WI38 (cell line): Measurements from ENCODE around the gene TFRC.
"Not testable (repeated sequence)": the region's sequence is repeated elsewhere in the genome, so short reads cannot be mapped to it uniquely, and the experiment has no call there.

Experiments
- H3K4me3 ChIP-seq: 2 replicates; pipeline ENCODE4 v1.5.1; 2011; ENCODE audit warnings: low read depth, mild to moderate bottlenecking, control low read depth, low read length
- CTCF ChIP-seq: IDR thresholded peaks from 2 replicates; pipeline ENCODE4 v1.5.1; 2012; ENCODE audit warnings: low read depth, mild to moderate bottlenecking, control low read depth, low read length

TFRC gene

GRCh38 chr3:196121066-196121465 is 39.2 kb upstream of the TFRC start:
- no peak for TF ChIP-seq CTCF
- no peak overlapping the region for H3K4me3 ChIP-seq

- no peak overlapping the region for H3K4me3 ChIP-seq
- no peak for TF ChIP-seq CTCF
Measured at GRCh38 chr3:196120291-196120951, 38.5 kb upstream of the TFRC start.

- no peak for TF ChIP-seq CTCF
- no peak overlapping the region for H3K4me3 ChIP-seq
Measured at GRCh38 chr3:196117809-196118208, 35.9 kb upstream of the TFRC start.

GRCh38 chr3:196115678-196116083 is 33.8 kb upstream of the TFRC start:
- no peak overlapping the region for H3K4me3 ChIP-seq

GRCh38 chr3:196111939-196112386 is 30.1 kb upstream of the TFRC start:
- TF ChIP-seq CTCF: no peak
- no peak overlapping the region for H3K4me3 ChIP-seq

More at GRCh38 chr3:196115678-196116083, 33.8 kb upstream of the TFRC start:
- no peak for TF ChIP-seq CTCF

- H3K4me3 ChIP-seq: no peak overlapping the region
- no peak for TF ChIP-seq CTCF
Measured at GRCh38 chr3:196108075-196108743, 26.3 kb upstream of the TFRC start.

GRCh38 chr3:196104707-196105106 is 22.8 kb upstream of the TFRC start:
- not testable (repeated sequence) for H3K4me3 ChIP-seq

- not testable (repeated sequence) for H3K4me3 ChIP-seq
Measured at GRCh38 chr3:196098365-196098980, 16.6 kb upstream of the TFRC start.
